ENCODE results near the gene SLC28A2. TPM values are rescaled to one million over a fixed set of nuclear protein-coding genes. Genes with fewer than 3 reads are reported as not detected.
"Not testable (repeated sequence)": the region's sequence is repeated elsewhere in the genome, so short reads cannot be mapped to it uniquely, and the experiment has no call there.

Gene SLC28A2
- total and polyA plus RNA-seq, 4 donors: 2.0 TPM; not detected in 3

DNA sequence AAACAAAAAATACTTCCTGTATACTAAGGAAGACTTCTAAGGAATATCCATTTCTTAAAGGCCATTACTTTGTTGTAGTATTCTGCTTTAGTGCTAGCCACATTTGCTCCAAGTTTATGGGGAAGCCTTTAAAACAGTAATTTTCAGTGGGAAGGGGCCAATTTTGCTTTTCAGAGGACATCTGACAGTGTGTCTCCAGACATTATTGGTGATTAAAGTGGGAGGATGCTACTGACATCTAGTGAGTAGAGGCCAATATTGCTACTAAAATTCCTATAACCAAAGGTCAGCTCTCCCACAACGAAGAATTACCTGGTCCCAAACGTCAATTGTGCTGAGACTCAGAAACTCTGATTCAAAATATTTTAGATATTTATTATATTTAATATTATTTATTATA, 24.8 kb downstream of the SLC28A2 start:
- WGBS, 2 donors: 9 to 16% methylated on average over 2 of the region's 2 CpGs
- Histone ChIP-seq H3K36me3 (ENCODE audit: control insufficient read depth in 1 of 2, insufficient read depth in 2 of 2, low read length in 1 of 2) (peaks cover 0 to 1% of the 10 kb centered on the region in 2 donors), H3K4me3 (ENCODE audit: low read length in 2 of 2) (no peak overlapping the region), H3K27ac (ENCODE audit: low read depth in 1 of 2, low read length in 2 of 2) (no peak overlapping the region), H3K27me3 (ENCODE audit: control insufficient read depth in 1 of 2, insufficient read depth in 2 of 2, low read length in 1 of 2) (no peaks in the 10 kb centered on the region), H3K9me3 (ENCODE audit: control insufficient read depth, low read length) (no peaks in the 10 kb centered on the region), H3K4me1 (ENCODE audit: control insufficient read depth in 1 of 2, insufficient read depth in 2 of 2, low read length in 2 of 2) (peaks cover 0 to 5% of the 10 kb centered on the region in 2 donors)
- intact Hi-C loops (cut with DNase I): no loop called here
- ATAC-seq (ENCODE audit: low FRiP score): no peak
- no peak for DNase-seq

DNA sequence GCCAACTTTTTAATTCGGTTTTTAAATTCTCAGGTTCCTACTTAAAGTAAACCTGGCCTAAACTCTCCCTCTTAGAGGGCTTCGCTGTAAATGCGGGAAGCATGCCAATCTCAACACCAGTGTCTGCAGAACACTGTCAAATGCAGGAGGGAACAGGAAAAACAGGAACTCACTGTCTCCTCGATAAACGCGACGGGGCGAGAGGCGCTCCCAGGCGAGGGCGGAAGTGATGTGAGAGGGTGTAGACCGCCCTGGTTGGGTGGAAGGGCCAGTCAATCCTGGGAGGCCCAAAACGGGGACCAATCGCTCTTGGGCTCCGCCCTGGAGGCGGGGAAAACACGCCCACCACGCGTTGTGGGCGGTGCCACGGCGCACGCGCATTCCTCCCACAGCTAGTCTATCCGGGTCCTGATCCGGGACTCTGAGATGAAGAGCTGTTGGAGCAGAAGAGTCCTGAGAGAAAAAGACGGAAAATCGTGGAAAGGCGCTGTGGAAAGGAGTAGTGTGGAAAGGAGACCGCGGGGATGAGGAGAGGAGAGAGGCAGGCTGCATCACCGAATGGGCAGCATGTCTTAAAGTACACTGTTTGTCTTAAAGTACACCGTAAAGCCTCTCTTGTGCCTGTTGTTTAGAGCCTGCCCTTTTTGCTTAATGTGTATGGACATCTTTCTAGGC, 27.1 kb downstream of the SLC28A2 start:
- DNase-seq (peak; percentile 98 to 99), ATAC-seq (ENCODE audit: low FRiP score) (peak; percentile 100)
- WGBS, 2 donors: 1 to 5% methylated on average over 33 of the region's 33 CpGs
- no peaks in the 10 kb centered on the region for H3K9me3 ChIP-seq (ENCODE audit: control insufficient read depth, low read length)
- peak overlapping the region in 1 of 2 donors; percentile 14 for H3K27ac ChIP-seq (ENCODE audit: low read depth in 1 of 2, low read length in 2 of 2)
- intact Hi-C loops (cut with DNase I): loop anchor here (2.0 kb wide), 2 partner anchors 76 to 80 kb away; no protein-coding TSS in a partner anchor
- H3K27me3 ChIP-seq (ENCODE audit: control insufficient read depth in 1 of 2, insufficient read depth in 2 of 2, low read length in 1 of 2): no peaks in the 10 kb centered on the region
- H3K4me1 ChIP-seq (ENCODE audit: control insufficient read depth in 1 of 2, insufficient read depth in 2 of 2, low read length in 2 of 2): peaks cover 0 to 5% of the 10 kb centered on the region in 2 donors
- H3K36me3 ChIP-seq (ENCODE audit: control insufficient read depth in 1 of 2, insufficient read depth in 2 of 2, low read length in 1 of 2): no peaks in the 10 kb centered on the region
- peak overlapping the region; percentile 45 to 53 for H3K4me3 ChIP-seq (ENCODE audit: low read length in 2 of 2)

DNA sequence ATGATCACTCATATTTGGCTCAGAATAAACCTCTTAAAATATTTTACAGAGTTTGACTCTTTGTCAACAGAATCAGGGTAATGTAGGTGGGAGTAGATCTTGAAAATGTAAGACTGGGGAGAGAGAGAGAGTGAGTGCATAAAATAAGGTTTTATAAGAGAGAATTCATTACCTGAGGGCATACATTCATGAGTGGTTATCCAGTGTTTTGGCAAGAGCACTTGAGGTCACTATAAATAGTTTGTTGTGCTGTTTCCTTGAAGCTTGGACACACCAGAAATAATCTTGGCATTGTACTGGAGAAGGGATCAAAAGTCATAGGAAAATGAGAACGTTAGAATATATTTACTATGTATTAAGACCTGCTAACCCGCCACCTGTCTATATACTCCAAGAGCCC, 33.4 kb downstream of the SLC28A2 start:
- WGBS, 2 donors: 59 to 76% methylated on average over 2 of the region's 2 CpGs
- H3K4me3 ChIP-seq (ENCODE audit: low read length in 2 of 2): peak overlapping the region in 1 of 2 donors; percentile 8
- ATAC-seq (ENCODE audit: low FRiP score) (no peak), DNase-seq (no peak)
- H3K36me3 ChIP-seq (ENCODE audit: control insufficient read depth in 1 of 2, insufficient read depth in 2 of 2, low read length in 1 of 2): no peaks in the 10 kb centered on the region
- intact Hi-C loops (cut with DNase I): no loop called here
- H3K4me1 ChIP-seq (ENCODE audit: control insufficient read depth in 1 of 2, insufficient read depth in 2 of 2, low read length in 2 of 2): no peaks in the 10 kb centered on the region
- H3K9me3 ChIP-seq (ENCODE audit: control insufficient read depth, low read length): no peaks in the 10 kb centered on the region
- H3K27ac ChIP-seq (ENCODE audit: low read depth in 1 of 2, low read length in 2 of 2): no peak overlapping the region
- H3K27me3 ChIP-seq (ENCODE audit: control insufficient read depth in 1 of 2, insufficient read depth in 2 of 2, low read length in 1 of 2): no peaks in the 10 kb centered on the region

DNA sequence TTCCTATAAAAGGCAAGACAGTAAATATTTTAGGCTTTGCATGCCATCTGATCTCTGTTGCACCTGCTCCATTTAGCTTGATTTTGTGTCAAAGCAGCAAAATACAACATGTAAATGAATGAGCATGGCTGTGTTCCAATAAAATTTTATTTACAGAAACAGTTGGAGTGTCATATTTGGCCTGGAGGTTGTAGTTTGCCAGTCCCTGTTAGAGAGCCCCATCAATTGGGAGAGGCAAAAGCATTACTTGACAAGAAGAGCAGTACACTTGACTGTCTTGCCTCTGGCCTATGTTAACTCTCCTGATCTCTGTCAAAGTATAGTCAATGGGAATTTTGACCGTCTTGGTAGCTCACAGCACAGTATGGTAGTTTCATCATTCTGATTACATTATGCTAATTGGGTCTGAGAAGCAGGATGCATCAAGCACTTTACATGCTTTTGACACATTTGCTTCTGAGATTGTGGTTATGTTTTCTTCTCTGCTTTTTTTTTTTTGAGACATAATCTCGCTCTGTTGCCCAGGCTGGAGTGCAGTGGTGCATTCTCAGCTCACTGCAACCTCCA, 35.4 kb downstream of the SLC28A2 start:
- no peaks in the 10 kb centered on the region for H3K27me3 ChIP-seq (ENCODE audit: control insufficient read depth in 1 of 2, insufficient read depth in 2 of 2, low read length in 1 of 2)
- no peaks in the 10 kb centered on the region for H3K9me3 ChIP-seq (ENCODE audit: control insufficient read depth, low read length)
- WGBS, 2 donors: 60 to 73% methylated on average over 2 of the region's 2 CpGs
- H3K27ac ChIP-seq (ENCODE audit: low read depth in 1 of 2, low read length in 2 of 2): no peak overlapping the region
- H3K4me3 ChIP-seq (ENCODE audit: low read length in 2 of 2): no peak overlapping the region
- H3K36me3 ChIP-seq (ENCODE audit: control insufficient read depth in 1 of 2, insufficient read depth in 2 of 2, low read length in 1 of 2): no peaks in the 10 kb centered on the region
- DNase-seq (no peak), ATAC-seq (ENCODE audit: low FRiP score) (no peak)
- no peaks in the 10 kb centered on the region for H3K4me1 ChIP-seq (ENCODE audit: control insufficient read depth in 1 of 2, insufficient read depth in 2 of 2, low read length in 2 of 2)
- intact Hi-C loops (cut with DNase I): no loop called here

DNA sequence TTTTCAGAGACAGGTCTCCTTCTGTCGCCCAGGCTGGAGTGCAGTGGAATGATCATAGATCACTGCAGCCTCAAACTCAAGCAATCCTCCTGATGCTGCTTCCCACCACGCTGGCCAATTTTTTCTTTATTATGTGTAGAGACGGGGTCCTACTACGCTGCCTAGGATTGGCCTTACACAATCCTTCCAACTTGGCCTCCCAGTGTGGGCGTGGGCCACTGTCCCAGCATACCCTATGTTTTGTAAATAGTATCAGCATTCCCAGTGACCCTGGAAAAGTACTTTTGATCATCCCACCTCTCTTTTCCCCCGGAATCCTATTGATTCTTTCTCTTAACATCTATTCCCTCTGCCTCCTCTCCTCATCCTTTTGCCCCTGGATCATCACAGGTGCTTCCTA, 36.9 kb downstream of the SLC28A2 start:
- Histone ChIP-seq H3K4me1 (ENCODE audit: control insufficient read depth in 1 of 2, insufficient read depth in 2 of 2, low read length in 2 of 2) (no peaks in the 10 kb centered on the region), H3K27ac (ENCODE audit: low read depth in 1 of 2, low read length in 2 of 2) (no peak overlapping the region), H3K36me3 (ENCODE audit: control insufficient read depth in 1 of 2, insufficient read depth in 2 of 2, low read length in 1 of 2) (no peaks in the 10 kb centered on the region), H3K4me3 (ENCODE audit: low read length in 2 of 2) (no peak overlapping the region), H3K9me3 (ENCODE audit: control insufficient read depth, low read length) (no peaks in the 10 kb centered on the region), H3K27me3 (ENCODE audit: control insufficient read depth in 1 of 2, insufficient read depth in 2 of 2, low read length in 1 of 2) (no peaks in the 10 kb centered on the region)
- intact Hi-C loops (cut with DNase I): no loop called here
- ATAC-seq (ENCODE audit: low FRiP score) (no peak), DNase-seq (no peak)
- whole genome bisulfite sequencing, 2 donors: 56 to 62% methylated on average over 6 of the region's 6 CpGs

DNA sequence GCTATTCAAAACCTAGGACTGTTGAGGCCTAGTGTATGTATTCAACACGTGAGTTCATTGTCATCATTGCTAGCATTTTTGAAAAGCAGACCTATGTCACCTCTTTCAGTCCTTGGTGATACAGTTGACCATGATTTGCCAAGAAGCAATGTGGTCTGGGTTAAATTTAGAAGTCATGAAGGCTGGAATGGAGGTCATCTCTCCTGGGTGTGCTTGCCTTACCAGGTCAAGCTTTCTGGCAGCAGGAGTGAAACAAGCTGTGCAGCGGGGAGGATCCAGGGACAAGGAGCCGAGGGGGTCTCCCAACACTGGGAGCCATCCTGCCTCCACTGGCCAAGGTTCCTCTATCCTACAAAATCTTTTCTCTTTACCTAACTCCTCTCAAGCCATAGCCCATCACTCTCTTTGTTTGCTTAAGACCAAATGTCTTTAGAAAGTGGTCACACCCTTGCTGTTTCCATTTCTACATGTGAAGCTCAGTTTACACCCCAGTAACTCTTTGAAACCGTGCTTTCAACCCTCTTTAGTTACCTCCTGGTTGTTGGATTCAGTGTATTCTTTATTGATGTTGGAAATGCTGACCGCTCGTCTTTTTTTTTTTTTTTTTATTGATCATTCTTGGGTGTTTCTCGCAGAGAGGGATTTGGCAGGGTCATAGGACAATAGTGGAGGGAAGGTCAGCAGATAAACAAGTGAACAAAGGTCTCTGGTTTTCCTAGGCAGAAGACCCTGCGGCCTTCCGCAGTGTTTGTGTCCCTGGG, 40.0 kb downstream of the SLC28A2 start:
- DNase-seq (no peak), ATAC-seq (ENCODE audit: low FRiP score) (no peak)
- 76 to 81% methylated on average over 7 to 9 of the region's 9 CpGs for WGBS, 2 donors
- Histone ChIP-seq H3K4me1 (ENCODE audit: control insufficient read depth in 1 of 2, insufficient read depth in 2 of 2, low read length in 2 of 2) (no peaks in the 10 kb centered on the region), H3K36me3 (ENCODE audit: control insufficient read depth in 1 of 2, insufficient read depth in 2 of 2, low read length in 1 of 2) (no peaks in the 10 kb centered on the region), H3K9me3 (ENCODE audit: control insufficient read depth, low read length) (no peaks in the 10 kb centered on the region), H3K4me3 (ENCODE audit: low read length in 2 of 2) (no peak overlapping the region), H3K27ac (ENCODE audit: low read depth in 1 of 2, low read length in 2 of 2) (no peak overlapping the region), H3K27me3 (ENCODE audit: control insufficient read depth in 1 of 2, insufficient read depth in 2 of 2, low read length in 1 of 2) (no peaks in the 10 kb centered on the region)
- intact Hi-C loops (cut with DNase I): no loop called here

DNA sequence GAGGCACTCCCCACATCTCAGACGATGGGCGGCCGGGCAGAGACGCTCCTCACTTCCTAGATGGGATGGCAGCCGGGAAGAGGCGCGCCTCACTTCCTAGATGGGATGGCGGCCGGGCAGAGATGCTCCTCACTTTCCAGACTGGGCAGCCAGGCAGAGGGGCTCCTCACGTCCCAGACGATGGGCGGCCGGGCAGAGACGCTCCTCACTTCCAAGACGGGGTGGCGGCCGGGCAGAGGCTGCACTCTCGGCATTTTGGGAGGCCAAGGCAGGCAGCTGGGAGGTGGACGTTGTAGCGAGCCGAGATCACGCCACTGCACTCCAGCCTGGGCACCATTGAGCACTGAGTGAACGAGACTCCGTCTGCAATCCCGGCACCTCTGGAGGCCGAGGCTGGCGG, 41.3 kb downstream of the SLC28A2 start:
- intact Hi-C loops (cut with DNase I); H3K36me3 ChIP-seq (ENCODE audit: control insufficient read depth in 1 of 2, insufficient read depth in 2 of 2, low read length in 1 of 2); H3K9me3 ChIP-seq (ENCODE audit: control insufficient read depth, low read length); H3K4me1 ChIP-seq (ENCODE audit: control insufficient read depth in 1 of 2, insufficient read depth in 2 of 2, low read length in 2 of 2); H3K4me3 ChIP-seq (ENCODE audit: low read length in 2 of 2); H3K27me3 ChIP-seq (ENCODE audit: control insufficient read depth in 1 of 2, insufficient read depth in 2 of 2, low read length in 1 of 2); H3K27ac ChIP-seq (ENCODE audit: low read depth in 1 of 2, low read length in 2 of 2); ATAC-seq (ENCODE audit: low FRiP score); DNase-seq: not testable (repeated sequence)
- 95% methylated on average over 12 to 18 of the region's 27 CpGs for WGBS, 2 donors

DNA sequence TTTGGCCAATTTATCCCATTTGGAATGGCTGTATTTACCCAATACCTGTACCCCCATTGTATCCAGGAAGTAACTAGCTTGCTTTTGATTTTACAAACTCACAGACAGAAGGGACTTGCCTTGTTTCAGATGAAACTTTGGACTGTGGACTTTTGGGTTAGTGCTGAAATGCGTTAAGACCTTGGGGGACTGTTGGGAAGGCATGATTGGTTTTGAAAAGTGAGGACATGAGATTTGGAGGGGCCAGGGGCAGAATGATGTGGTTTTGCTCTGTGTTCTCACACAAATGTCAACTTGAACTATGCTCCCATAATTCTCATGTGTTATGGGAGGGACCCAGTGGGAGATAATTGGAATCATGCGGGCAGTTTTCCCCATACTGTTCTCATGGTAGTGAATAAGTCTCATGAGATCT, 46.9 kb downstream of the SLC28A2 start:
- ATAC-seq (ENCODE audit: low FRiP score); H3K4me1 ChIP-seq (ENCODE audit: control insufficient read depth in 1 of 2, insufficient read depth in 2 of 2, low read length in 2 of 2); H3K36me3 ChIP-seq (ENCODE audit: control insufficient read depth in 1 of 2, insufficient read depth in 2 of 2, low read length in 1 of 2); DNase-seq; H3K27me3 ChIP-seq (ENCODE audit: control insufficient read depth in 1 of 2, insufficient read depth in 2 of 2, low read length in 1 of 2); H3K27ac ChIP-seq (ENCODE audit: low read depth in 1 of 2, low read length in 2 of 2); intact Hi-C loops (cut with DNase I); H3K9me3 ChIP-seq (ENCODE audit: control insufficient read depth, low read length); H3K4me3 ChIP-seq (ENCODE audit: low read length in 2 of 2): not testable (repeated sequence)
- WGBS, 2 donors: 90 to 91% methylated on average over 2 of the region's 2 CpGs

Data from aorta (tissue), 5 donors.